ENCODE data around the gene BMP3.

BMP3 gene

DNA sequence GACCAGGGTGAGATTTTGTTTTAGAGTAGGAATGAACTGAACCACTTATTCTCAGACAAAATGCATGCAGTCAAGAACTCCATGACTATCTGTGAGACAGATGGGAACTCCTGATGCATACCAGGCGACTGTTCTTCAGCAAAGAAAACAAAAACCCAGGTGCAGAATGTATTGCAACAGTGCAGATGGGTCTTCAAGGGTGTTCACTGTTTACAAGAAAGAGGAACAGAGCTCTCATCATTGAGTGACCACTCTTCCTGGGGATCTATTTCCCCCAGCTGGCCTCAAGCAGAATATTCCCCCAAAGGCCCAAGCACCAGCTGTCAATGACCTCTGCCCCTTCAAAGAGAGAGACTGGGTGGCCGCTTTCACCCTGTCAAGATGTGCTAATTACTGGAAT is 39.7 kb upstream of the BMP3 start:
- no peak overlapping the region for H3K4me2 ChIP-seq (ENCODE audit: low read length, poor library complexity, severe bottlenecking)
- H3K27me3 ChIP-seq (ENCODE audit: control insufficient read depth in 1 of 2, insufficient read depth in 1 of 2, low read length in 2 of 2), result no peaks in the 10 kb centered on the region
- H2AFZ ChIP-seq (ENCODE audit: low read depth, low read length), result no peak overlapping the region
- H3K79me1 ChIP-seq (replicated peaks; ENCODE audit: low read length, poor library complexity, severe bottlenecking), result no peaks in the 10 kb centered on the region
- H3K14ac ChIP-seq (ENCODE audit: low read length in 2 of 2), result no peak overlapping the region
- no peak overlapping the region for H2BK5ac ChIP-seq (ENCODE audit: low read depth, low read length, poor library complexity, severe bottlenecking)
- no peaks in the 10 kb centered on the region for H3K36me3 ChIP-seq (ENCODE audit: control insufficient read depth in 1 of 2, insufficient read depth in 2 of 2, low read depth in 1 of 2, low read length in 2 of 2)
- no peak for DNase-seq
- H2BK120ac ChIP-seq (ENCODE audit: low read depth, low read length), result no peak overlapping the region
- H2AK5ac ChIP-seq (ENCODE audit: low read length, severe bottlenecking), result no peak overlapping the region
- H3K27ac ChIP-seq (ENCODE audit: low read length, poor library complexity, severe bottlenecking), result no peak overlapping the region
- H3K23ac ChIP-seq (ENCODE audit: low read length in 2 of 2), result no peak overlapping the region
- no peak overlapping the region for H4K91ac ChIP-seq (ENCODE audit: low read length)
- H3K4me3 ChIP-seq (ENCODE audit: insufficient read depth in 1 of 2, low read depth in 1 of 2, low read length in 2 of 2), result no peak overlapping the region
- H3K9ac ChIP-seq (ENCODE audit: low read length), result no peak overlapping the region
- no peak overlapping the region for H4K8ac ChIP-seq (ENCODE audit: low read length)
- no peak overlapping the region for H2BK15ac ChIP-seq (ENCODE audit: low read depth, poor library complexity, severe bottlenecking)
- no peak overlapping the region for H3K18ac ChIP-seq (ENCODE audit: low read depth in 1 of 2, low read length in 2 of 2)
- no peak overlapping the region for H3K4ac ChIP-seq (ENCODE audit: low read depth in 1 of 2, low read length in 2 of 2)
- no peaks in the 10 kb centered on the region for H3K4me1 ChIP-seq (ENCODE audit: control insufficient read depth, insufficient read depth, low read depth, low read length)
- H2BK12ac ChIP-seq (ENCODE audit: low read length in 2 of 2), result no peak overlapping the region
- peaks cover 3% of the 10 kb centered on the region for H3K9me3 ChIP-seq (ENCODE audit: control insufficient read depth, low read length)
- whole genome bisulfite sequencing, result 35% methylated on average over 2 of the region's 2 CpGs

GRCh38 chr4:80999943-81000342 is 30.6 kb upstream of the BMP3 start:
- Histone ChIP-seq H4K91ac (ENCODE audit: low read length) (no peak overlapping the region), H2BK120ac (ENCODE audit: low read depth, low read length) (no peak overlapping the region), H3K79me1 (replicated peaks; ENCODE audit: low read length, poor library complexity, severe bottlenecking) (no peaks in the 10 kb centered on the region), H3K14ac (ENCODE audit: low read length in 2 of 2) (no peak overlapping the region), H3K9me3 (ENCODE audit: control insufficient read depth, low read length) (no peaks in the 10 kb centered on the region), H3K27me3 (ENCODE audit: control insufficient read depth in 1 of 2, insufficient read depth in 1 of 2, low read length in 2 of 2) (no peaks in the 10 kb centered on the region), H2AK5ac (ENCODE audit: low read length, severe bottlenecking) (no peak overlapping the region), H2BK5ac (ENCODE audit: low read depth, low read length, poor library complexity, severe bottlenecking) (no peak overlapping the region), H4K8ac (ENCODE audit: low read length) (no peak overlapping the region), H2BK15ac (ENCODE audit: low read depth, poor library complexity, severe bottlenecking) (no peak overlapping the region), H3K23ac (ENCODE audit: low read length in 2 of 2) (no peak overlapping the region), H3K9ac (ENCODE audit: low read length) (no peak overlapping the region), H2BK12ac (ENCODE audit: low read length in 2 of 2) (no peak overlapping the region), H3K18ac (ENCODE audit: low read depth in 1 of 2, low read length in 2 of 2) (no peak overlapping the region), H3K4ac (ENCODE audit: low read depth in 1 of 2, low read length in 2 of 2) (no peak overlapping the region), H3K36me3 (ENCODE audit: control insufficient read depth in 1 of 2, insufficient read depth in 2 of 2, low read depth in 1 of 2, low read length in 2 of 2) (no peaks in the 10 kb centered on the region), H3K27ac (ENCODE audit: low read length, poor library complexity, severe bottlenecking) (no peak overlapping the region), H3K4me1 (ENCODE audit: control insufficient read depth, insufficient read depth, low read depth, low read length) (no peaks in the 10 kb centered on the region), H3K4me3 (ENCODE audit: insufficient read depth in 1 of 2, low read depth in 1 of 2, low read length in 2 of 2) (no peak overlapping the region), H3K4me2 (ENCODE audit: low read length, poor library complexity, severe bottlenecking) (no peak overlapping the region), H2AFZ (ENCODE audit: low read depth, low read length) (no peak overlapping the region)
- 83% methylated on average over 1 of the region's 3 CpGs for WGBS
- DNase-seq, result no peak

- no peak overlapping the region for H2AFZ ChIP-seq (ENCODE audit: low read depth, low read length)
- no peak overlapping the region for H3K4me2 ChIP-seq (ENCODE audit: low read length, poor library complexity, severe bottlenecking)
- whole genome bisulfite sequencing, result 8% methylated on average over 1 of the region's 2 CpGs
- H3K27ac ChIP-seq (ENCODE audit: low read length, poor library complexity, severe bottlenecking), result no peak overlapping the region
- no peak for DNase-seq
- no peak overlapping the region for H4K91ac ChIP-seq (ENCODE audit: low read length)
- H3K23ac ChIP-seq (ENCODE audit: low read length in 2 of 2), result peak overlapping the region in 1 of 2 experiments; percentile 27
- H2BK120ac ChIP-seq (ENCODE audit: low read depth, low read length), result no peak overlapping the region
- no peaks in the 10 kb centered on the region for H3K4me1 ChIP-seq (ENCODE audit: control insufficient read depth, insufficient read depth, low read depth, low read length)
- no peak overlapping the region for H2AK5ac ChIP-seq (ENCODE audit: low read length, severe bottlenecking)
- H2BK5ac ChIP-seq (ENCODE audit: low read depth, low read length, poor library complexity, severe bottlenecking), result no peak overlapping the region
- no peak overlapping the region for H3K18ac ChIP-seq (ENCODE audit: low read depth in 1 of 2, low read length in 2 of 2)
- H3K4me3 ChIP-seq (ENCODE audit: insufficient read depth in 1 of 2, low read depth in 1 of 2, low read length in 2 of 2), result no peak overlapping the region
- H2BK12ac ChIP-seq (ENCODE audit: low read length in 2 of 2), result no peak overlapping the region
- H4K8ac ChIP-seq (ENCODE audit: low read length), result no peak overlapping the region
- no peaks in the 10 kb centered on the region for H3K36me3 ChIP-seq (ENCODE audit: control insufficient read depth in 1 of 2, insufficient read depth in 2 of 2, low read depth in 1 of 2, low read length in 2 of 2)
- H3K27me3 ChIP-seq (ENCODE audit: control insufficient read depth in 1 of 2, insufficient read depth in 1 of 2, low read length in 2 of 2), result no peaks in the 10 kb centered on the region
- no peak overlapping the region for H3K14ac ChIP-seq (ENCODE audit: low read length in 2 of 2)
- no peak overlapping the region for H3K9ac ChIP-seq (ENCODE audit: low read length)
- no peak overlapping the region for H3K4ac ChIP-seq (ENCODE audit: low read depth in 1 of 2, low read length in 2 of 2)
- H2BK15ac ChIP-seq (ENCODE audit: low read depth, poor library complexity, severe bottlenecking), result no peak overlapping the region
- no peaks in the 10 kb centered on the region for H3K9me3 ChIP-seq (ENCODE audit: control insufficient read depth, low read length)
- no peaks in the 10 kb centered on the region for H3K79me1 ChIP-seq (replicated peaks; ENCODE audit: low read length, poor library complexity, severe bottlenecking)
Observed at GRCh38 chr4:81003597-81004111, 26.9 kb upstream of the BMP3 start.

DNA sequence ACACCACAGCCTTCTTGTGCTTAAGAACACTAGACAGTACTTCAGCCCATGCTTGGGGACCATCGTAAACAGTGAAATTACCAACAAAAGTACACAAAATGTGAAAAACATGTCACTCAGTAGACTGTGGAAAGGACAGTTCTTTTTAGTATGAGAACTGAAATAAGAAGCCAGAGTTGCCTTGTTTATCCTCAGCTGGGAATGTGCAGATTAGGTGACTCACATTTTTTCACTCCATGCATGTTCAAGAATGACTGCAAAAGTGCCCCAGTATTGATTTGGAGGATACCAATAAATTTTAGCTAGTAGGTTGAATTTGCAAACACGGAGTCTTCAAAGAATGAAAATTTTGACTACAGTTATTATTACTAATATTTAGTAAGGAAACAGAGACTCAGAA is 23.1 kb upstream of the BMP3 start:
- no peak overlapping the region for H3K4me2 ChIP-seq (ENCODE audit: low read length, poor library complexity, severe bottlenecking)
- WGBS, result no CpG with 5 or more reads among the region's 2 CpGs
- no peaks in the 10 kb centered on the region for H3K4me1 ChIP-seq (ENCODE audit: control insufficient read depth, insufficient read depth, low read depth, low read length)
- H3K9me3 ChIP-seq (ENCODE audit: control insufficient read depth, low read length), result no peaks in the 10 kb centered on the region
- no peak overlapping the region for H4K91ac ChIP-seq (ENCODE audit: low read length)
- H3K23ac ChIP-seq (ENCODE audit: low read length in 2 of 2), result no peak overlapping the region
- H3K14ac ChIP-seq (ENCODE audit: low read length in 2 of 2), result no peak overlapping the region
- no peak overlapping the region for H2AK5ac ChIP-seq (ENCODE audit: low read length, severe bottlenecking)
- no peaks in the 10 kb centered on the region for H3K27me3 ChIP-seq (ENCODE audit: control insufficient read depth in 1 of 2, insufficient read depth in 1 of 2, low read length in 2 of 2)
- DNase-seq, result no peak
- no peak overlapping the region for H3K4me3 ChIP-seq (ENCODE audit: insufficient read depth in 1 of 2, low read depth in 1 of 2, low read length in 2 of 2)
- no peak overlapping the region for H2AFZ ChIP-seq (ENCODE audit: low read depth, low read length)
- no peak overlapping the region for H2BK12ac ChIP-seq (ENCODE audit: low read length in 2 of 2)
- H3K4ac ChIP-seq (ENCODE audit: low read depth in 1 of 2, low read length in 2 of 2), result no peak overlapping the region
- H3K79me1 ChIP-seq (replicated peaks; ENCODE audit: low read length, poor library complexity, severe bottlenecking), result no peaks in the 10 kb centered on the region
- no peak overlapping the region for H2BK5ac ChIP-seq (ENCODE audit: low read depth, low read length, poor library complexity, severe bottlenecking)
- no peak overlapping the region for H4K8ac ChIP-seq (ENCODE audit: low read length)
- H3K9ac ChIP-seq (ENCODE audit: low read length), result no peak overlapping the region
- H2BK15ac ChIP-seq (ENCODE audit: low read depth, poor library complexity, severe bottlenecking), result no peak overlapping the region
- no peak overlapping the region for H3K18ac ChIP-seq (ENCODE audit: low read depth in 1 of 2, low read length in 2 of 2)
- no peak overlapping the region for H3K27ac ChIP-seq (ENCODE audit: low read length, poor library complexity, severe bottlenecking)
- no peak overlapping the region for H2BK120ac ChIP-seq (ENCODE audit: low read depth, low read length)
- no peaks in the 10 kb centered on the region for H3K36me3 ChIP-seq (ENCODE audit: control insufficient read depth in 1 of 2, insufficient read depth in 2 of 2, low read depth in 1 of 2, low read length in 2 of 2)
